Tibial artery (tissue), 4 donors: Measurements from ENCODE around the gene ATP13A5.

ENCODE experiments used
- DNase-seq, 2 donors: peaks; one replicate each; pipeline ENCODE4 v3.0.0-alpha.2; 2019
- H3K27ac ChIP-seq, 2 donors: fragments of 200-600 bp; sonication (generic) in 1 of 2; 1 replicate in 1 of 2; 2 replicates in 1 of 2; pipeline ENCODE4 v1.5.1; 2018 to 2019; ENCODE audit warnings: mild to moderate bottlenecking in 1 of 2
- H3K27me3 ChIP-seq, 2 donors: fragments of 200-600 bp; sonication (generic) in 1 of 2; one replicate each; pipeline versions ENCODE4 v1.5.1 to v1.6.0; 2016 to 2019
- H3K36me3 ChIP-seq, 3 donors: fragments of 200-600 bp; sonication (generic) in 2 of 3; one replicate each; pipeline ENCODE4 v1.5.1; 2016 to 2019; ENCODE audit warnings: mild to moderate bottlenecking in 2 of 3
- H3K4me1 ChIP-seq, 4 donors: fragments of 200-600 bp; sonication (generic) in 2 of 4; 1 replicate in 3 of 4; 2 replicates in 1 of 4; pipeline ENCODE4 v1.5.1; 2016 to 2019
- H3K4me3 ChIP-seq, 2 donors: fragments of 200-600 bp; sonication (generic) in 1 of 2; 1 replicate in 1 of 2; 2 replicates in 1 of 2; pipeline ENCODE4 v1.5.1; 2018 to 2019; ENCODE audit warnings: mild to moderate bottlenecking in 2 of 2
- H3K9me3 ChIP-seq, 3 donors: fragments of 200-600 bp; sonication (generic) in 1 of 3; one replicate each; pipeline ENCODE4 v1.5.1; 2016 to 2019
- CTCF ChIP-seq, 2 experiments: fragments of 200-600 bp in 1 of 2; fragments of 450-650 bp in 1 of 2; IDR thresholded peaks; one replicate each; pipeline ENCODE4 v1.5.1; 2017 to 2019; ENCODE audit warnings: antibody characterized with exemption in 2 of 2, mild to moderate bottlenecking in 1 of 2, moderate library complexity in 1 of 2
- intact Hi-C: fragments of 100-400 bp; cut with DNase I; formaldehyde crosslinking; loops from one replicate; pipeline ENCODE4 v1.15.0; 2023; ENCODE audit warnings: low total_unique reads

ATP13A5 gene

DNA sequence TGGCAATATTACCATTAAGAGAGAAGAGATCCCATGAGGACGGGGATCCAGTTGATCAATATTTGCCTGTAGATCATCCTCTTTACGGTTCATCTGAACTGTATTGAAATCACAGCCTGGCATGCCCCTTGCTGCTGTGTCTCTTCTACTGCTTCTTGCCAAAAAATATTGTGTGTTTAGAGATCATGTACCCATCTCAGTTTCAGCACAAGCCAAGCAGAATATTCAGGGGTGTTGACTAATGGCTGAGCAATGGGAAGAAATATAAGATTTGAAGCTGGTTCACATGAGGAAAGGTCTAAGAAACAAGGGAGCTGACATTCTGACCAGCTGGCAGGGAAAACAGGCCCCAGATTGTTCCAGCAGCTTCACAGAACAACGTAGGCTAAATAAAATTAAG is 21.3 kb downstream of the ATP13A5 start:
- intact Hi-C loops = no loop called here
- H3K27ac ChIP-seq = no peak overlapping the region
- H3K27me3 ChIP-seq = no peaks in the 10 kb centered on the region
- no peak overlapping the region for H3K4me3 ChIP-seq
- no peaks in the 10 kb centered on the region for H3K4me1 ChIP-seq
- H3K9me3 ChIP-seq = no peaks in the 10 kb centered on the region
- no peak for TF ChIP-seq CTCF (IDR thresholded peaks at IDR 0.05)
- DNase-seq = no peak
- no peaks in the 10 kb centered on the region for H3K36me3 ChIP-seq

- no peak for DNase-seq
- no peak overlapping the region for H3K4me3 ChIP-seq
- intact Hi-C loops = no loop called here
- H3K4me1 ChIP-seq = no peaks in the 10 kb centered on the region
- no peak overlapping the region for H3K27ac ChIP-seq
- no peaks in the 10 kb centered on the region for H3K27me3 ChIP-seq
- no peaks in the 10 kb centered on the region for H3K9me3 ChIP-seq
- no peak for TF ChIP-seq CTCF (IDR thresholded peaks at IDR 0.05)
- H3K36me3 ChIP-seq = no peaks in the 10 kb centered on the region
These were observed 24.1 kb downstream of the ATP13A5 start for GRCh38 chr3:193354423-193354822.

- H3K9me3 ChIP-seq = no peaks in the 10 kb centered on the region
- no peak overlapping the region for H3K4me3 ChIP-seq
- intact Hi-C loops = no loop called here
- H3K27ac ChIP-seq = no peak overlapping the region
- no peak for TF ChIP-seq CTCF (IDR thresholded peaks at IDR 0.05)
- H3K4me1 ChIP-seq = no peaks in the 10 kb centered on the region
- DNase-seq = no peak
- H3K27me3 ChIP-seq = no peaks in the 10 kb centered on the region
- no peaks in the 10 kb centered on the region for H3K36me3 ChIP-seq
These were observed 27.8 kb downstream of the ATP13A5 start for GRCh38 chr3:193350744-193351143.

DNA sequence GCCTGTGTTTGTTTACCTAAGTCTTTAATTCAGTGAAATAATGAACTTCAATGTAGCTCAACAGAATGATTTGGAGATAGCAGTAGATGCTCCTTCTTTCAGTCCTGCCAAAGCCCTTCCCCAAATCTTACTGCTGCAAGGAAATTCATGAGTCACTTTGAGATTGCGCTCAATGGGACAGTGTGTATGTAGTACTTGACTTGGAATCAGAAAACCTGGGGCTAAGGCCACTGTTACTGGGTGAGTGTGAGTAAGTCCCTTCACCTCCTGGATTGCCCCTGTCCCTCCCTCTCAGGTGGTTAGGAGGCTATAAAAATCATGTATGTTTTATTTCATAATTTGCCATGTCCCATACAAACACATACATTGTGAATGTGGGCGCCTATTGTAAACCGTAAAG is 29.9 kb downstream of the ATP13A5 start:
- H3K9me3 ChIP-seq = no peaks in the 10 kb centered on the region
- no peaks in the 10 kb centered on the region for H3K4me1 ChIP-seq
- no peaks in the 10 kb centered on the region for H3K36me3 ChIP-seq
- no peak overlapping the region for H3K27ac ChIP-seq
- no peak overlapping the region for H3K4me3 ChIP-seq
- intact Hi-C loops = no loop called here
- H3K27me3 ChIP-seq = no peaks in the 10 kb centered on the region
- no peak for TF ChIP-seq CTCF (IDR thresholded peaks at IDR 0.05)
- no peak for DNase-seq

DNA sequence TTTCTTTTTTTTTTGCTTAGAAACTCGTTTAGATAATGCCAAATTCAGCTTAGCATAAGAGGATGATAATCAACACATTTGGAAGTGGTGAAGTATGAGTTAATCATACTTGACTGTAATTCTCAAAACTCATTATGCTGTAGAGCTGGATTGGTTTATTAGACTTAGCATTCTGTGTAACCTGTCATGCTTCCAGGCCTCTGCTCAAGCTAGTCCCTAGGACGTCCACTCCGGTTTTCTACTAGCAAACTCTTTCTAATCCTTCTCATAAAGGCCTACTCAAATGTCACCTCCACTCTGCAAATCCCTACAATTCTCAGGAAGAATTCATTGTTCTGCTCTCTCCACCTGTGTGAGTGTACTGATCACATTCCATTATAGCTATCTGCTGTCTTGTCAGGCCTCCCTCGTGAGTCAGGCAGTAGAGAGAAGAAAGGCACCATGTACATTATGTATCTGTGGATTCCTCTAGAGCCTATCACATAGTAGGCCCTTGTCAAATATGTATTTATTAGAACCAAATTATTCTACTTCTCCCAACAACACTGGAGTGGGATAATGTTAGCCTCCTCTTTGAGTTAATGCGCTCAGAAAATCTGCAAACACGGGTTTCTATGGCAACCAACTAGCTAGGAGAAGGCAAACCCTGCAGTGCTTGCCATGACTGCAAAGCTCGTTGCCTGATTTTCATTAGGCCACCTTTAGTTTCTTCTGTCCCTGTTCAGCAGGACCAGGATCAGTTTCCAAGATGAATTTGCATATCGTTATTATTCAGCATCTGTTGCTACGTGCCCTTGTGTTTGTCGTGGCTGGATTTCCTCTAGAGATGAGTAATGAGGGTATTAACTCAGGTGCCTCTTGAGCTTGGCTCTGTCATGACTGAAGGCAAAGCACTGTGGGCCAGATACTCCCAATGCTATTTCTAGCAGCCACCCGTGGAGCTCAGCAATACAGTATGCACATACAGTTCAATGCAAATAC is 30.7 kb downstream of the ATP13A5 start:
- Histone ChIP-seq H3K27ac (no peak overlapping the region), H3K27me3 (no peaks in the 10 kb centered on the region), H3K9me3 (no peaks in the 10 kb centered on the region), H3K4me3 (no peak overlapping the region), H3K36me3 (no peaks in the 10 kb centered on the region), H3K4me1 (no peaks in the 10 kb centered on the region)
- DNase-seq = no peak
- TF ChIP-seq CTCF (IDR thresholded peaks at IDR 0.05) = no peak
- intact Hi-C loops = no loop called here
